Measurements from ENCODE around the gene YY1. TPM values are rescaled to one million over a fixed set of nuclear protein-coding genes. Genes with fewer than 3 reads are reported as not detected.
A peak's percentile ranks its signal among the peaks of the same experiment; 100 is the strongest.
"Not testable (repeated sequence)": the region's sequence is repeated elsewhere in the genome, so short reads cannot be mapped to it uniquely, and the experiment has no call there.

YY1 gene
- total RNA-seq, 1 donor from 2014 or later = 79.8 TPM

DNA sequence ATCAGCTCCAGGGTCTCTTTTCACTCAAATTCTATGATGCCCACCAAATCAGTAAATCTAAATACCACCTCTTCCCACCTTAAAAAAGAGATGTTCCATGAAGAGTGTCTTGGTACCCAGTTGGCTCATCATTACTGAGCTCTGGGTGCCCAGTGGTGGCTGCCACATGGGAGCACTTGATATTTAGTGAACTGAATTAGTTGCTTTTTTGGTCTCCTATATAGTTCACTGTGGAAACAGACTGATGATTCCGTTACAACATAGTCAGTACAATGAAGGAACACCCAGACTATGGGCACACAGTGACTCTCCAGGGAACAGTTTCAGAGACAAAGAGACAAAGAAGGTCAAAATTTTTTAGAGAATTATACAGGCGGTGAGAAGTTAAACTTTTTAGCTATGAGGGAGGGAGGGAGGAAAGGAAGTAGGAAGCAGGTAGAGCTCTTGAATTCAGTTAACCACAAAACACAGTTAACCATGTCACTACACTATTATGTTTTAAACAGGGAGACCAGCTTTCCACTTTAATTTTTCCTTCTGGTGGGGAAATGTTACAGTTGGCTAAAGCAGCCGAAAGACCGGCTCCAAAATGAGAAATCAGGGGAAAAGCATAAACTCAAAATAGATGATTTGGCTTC is 14.6 kb upstream of the YY1 start:
- Mint-ChIP-seq H3K27me3 (no peaks in the 10 kb centered on the region), H3K4me3 (no peak overlapping the region), H3K27ac (no peak overlapping the region), H3K9me3 (no peaks in the 10 kb centered on the region), H3K4me1 (ENCODE audit: unreplicated experiment) (peaks cover 4% of the 10 kb centered on the region), H3K36me3 (peaks cover 4% of the 10 kb centered on the region)
- TF ChIP-seq, protein P1, sequence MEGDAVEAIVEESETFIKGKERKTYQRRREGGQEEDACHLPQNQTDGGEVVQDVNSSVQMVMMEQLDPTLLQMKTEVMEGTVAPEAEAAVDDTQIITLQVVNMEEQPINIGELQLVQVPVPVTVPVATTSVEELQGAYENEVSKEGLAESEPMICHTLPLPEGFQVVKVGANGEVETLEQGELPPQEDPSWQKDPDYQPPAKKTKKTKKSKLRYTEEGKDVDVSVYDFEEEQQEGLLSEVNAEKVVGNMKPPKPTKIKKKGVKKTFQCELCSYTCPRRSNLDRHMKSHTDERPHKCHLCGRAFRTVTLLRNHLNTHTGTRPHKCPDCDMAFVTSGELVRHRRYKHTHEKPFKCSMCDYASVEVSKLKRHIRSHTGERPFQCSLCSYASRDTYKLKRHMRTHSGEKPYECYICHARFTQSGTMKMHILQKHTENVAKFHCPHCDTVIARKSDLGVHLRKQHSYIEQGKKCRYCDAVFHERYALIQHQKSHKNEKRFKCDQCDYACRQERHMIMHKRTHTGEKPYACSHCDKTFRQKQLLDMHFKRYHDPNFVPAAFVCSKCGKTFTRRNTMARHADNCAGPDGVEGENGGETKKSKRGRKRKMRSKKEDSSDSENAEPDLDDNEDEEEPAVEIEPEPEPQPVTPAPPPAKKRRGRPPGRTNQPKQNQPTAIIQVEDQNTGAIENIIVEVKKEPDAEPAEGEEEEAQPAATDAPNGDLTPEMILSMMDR (conservative IDR thresholded peaks at IDR 0.05) = no peak
- DNase-seq (ENCODE audit: extremely low spot score, unreplicated experiment) = no peak

- Mint-ChIP-seq H3K4me1 (ENCODE audit: unreplicated experiment) (peaks cover 4% of the 10 kb centered on the region), H3K9me3 (no peaks in the 10 kb centered on the region), H3K36me3 (peaks cover 4% of the 10 kb centered on the region), H3K4me3 (no peak overlapping the region), H3K27me3 (no peaks in the 10 kb centered on the region), H3K27ac (no peak overlapping the region)
- TF ChIP-seq, protein P1 (conservative IDR thresholded peaks at IDR 0.05) = no peak
- DNase-seq (ENCODE audit: extremely low spot score, unreplicated experiment) = no peak
These were observed 13.8 kb upstream of the YY1 start for GRCh38 chr14:100225169-100225568.

- Mint-ChIP-seq H3K9me3 (no peaks in the 10 kb centered on the region), H3K4me1 (ENCODE audit: unreplicated experiment) (peaks cover 10% of the 10 kb centered on the region), H3K27me3 (no peaks in the 10 kb centered on the region), H3K4me3 (no peak overlapping the region), H3K36me3 (peaks cover 1% of the 10 kb centered on the region), H3K27ac (no peak overlapping the region)
- DNase-seq (ENCODE audit: extremely low spot score, unreplicated experiment) = no peak
- TF ChIP-seq, protein P1 (conservative IDR thresholded peaks at IDR 0.05) = no peak
These were observed 8.6 kb upstream of the YY1 start for GRCh38 chr14:100230361-100230760.

DNA sequence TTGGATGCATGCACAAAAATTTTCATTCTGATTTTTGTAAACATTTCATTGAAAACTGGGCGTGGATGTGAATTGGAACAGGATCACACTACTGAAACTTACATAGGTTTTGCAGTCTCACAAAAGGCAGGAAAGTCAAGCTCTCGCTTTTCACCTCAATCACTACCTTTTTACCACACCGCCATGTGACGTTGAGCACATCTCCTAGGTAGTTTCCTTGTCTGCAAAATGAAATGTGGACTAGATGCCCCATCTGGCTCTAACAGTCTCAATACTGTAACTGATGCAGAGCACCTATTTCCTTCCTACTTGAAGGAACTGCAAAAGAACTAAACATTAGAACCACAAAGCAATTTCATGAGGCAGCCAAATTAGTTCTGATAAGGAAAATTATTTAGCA is 4.4 kb upstream of the YY1 start:
- Mint-ChIP-seq H3K27ac (no peak overlapping the region), H3K27me3 (no peaks in the 10 kb centered on the region), H3K9me3 (no peaks in the 10 kb centered on the region), H3K4me1 (ENCODE audit: unreplicated experiment) (peaks cover 19% of the 10 kb centered on the region), H3K36me3 (peaks cover 4% of the 10 kb centered on the region), H3K4me3 (no peak overlapping the region)
- DNase-seq (ENCODE audit: extremely low spot score, unreplicated experiment) = no peak
- TF ChIP-seq, protein P1 (conservative IDR thresholded peaks at IDR 0.05) = no peak

- DNase-seq (ENCODE audit: extremely low spot score, unreplicated experiment); H3K27me3 Mint-ChIP-seq; H3K9me3 Mint-ChIP-seq: not testable (repeated sequence)
- H3K4me3 Mint-ChIP-seq = peak overlapping the region; percentile 95
- H3K4me1 Mint-ChIP-seq (ENCODE audit: unreplicated experiment) = peaks cover 23% of the 10 kb centered on the region
- H3K36me3 Mint-ChIP-seq = peaks cover 11% of the 10 kb centered on the region
- H3K27ac Mint-ChIP-seq = peak overlapping the region; percentile 98
These were observed 2.6 kb upstream of the YY1 start for GRCh38 chr14:100236271-100236818.

- peak overlapping the region; percentile 98 for H3K27ac Mint-ChIP-seq
- peaks cover 25% of the 10 kb centered on the region for H3K4me1 Mint-ChIP-seq (ENCODE audit: unreplicated experiment)
- peaks cover 11% of the 10 kb centered on the region for H3K36me3 Mint-ChIP-seq
- no peak for DNase-seq (ENCODE audit: extremely low spot score, unreplicated experiment)
- H3K4me3 Mint-ChIP-seq = peak overlapping the region; percentile 95
- H3K27me3 Mint-ChIP-seq = no peaks in the 10 kb centered on the region
- TF ChIP-seq, protein P1 (conservative IDR thresholded peaks at IDR 0.05) = no peak
- H3K9me3 Mint-ChIP-seq = no peaks in the 10 kb centered on the region
These were observed 2.1 kb upstream of the YY1 start for GRCh38 chr14:100236881-100237280.

All from type B pancreatic cell (in vitro differentiated cells).